MM.1S (cell line): ENCODE data around the gene B3GALNT1.

Experiments used
- EZH2 ChIP-seq: fragments of 300-600 bp; sonication (generic); optimal IDR thresholded peaks from 2 replicates; pipeline ENCODE3; 2017; ENCODE audit warnings: low read depth, mild to moderate bottlenecking, antibody characterized with exemption, low read length, mixed read lengths
- TF ChIP-seq, protein P1 (sequence below): fragments of 300-600 bp; sonication (generic); IDR thresholded peaks from 2 replicates; pipeline ENCODE4 v1.5.1; 2016; ENCODE audit warnings: antibody characterized with exemption, low read length, mixed read lengths

- TF ChIP-seq, protein P1, sequence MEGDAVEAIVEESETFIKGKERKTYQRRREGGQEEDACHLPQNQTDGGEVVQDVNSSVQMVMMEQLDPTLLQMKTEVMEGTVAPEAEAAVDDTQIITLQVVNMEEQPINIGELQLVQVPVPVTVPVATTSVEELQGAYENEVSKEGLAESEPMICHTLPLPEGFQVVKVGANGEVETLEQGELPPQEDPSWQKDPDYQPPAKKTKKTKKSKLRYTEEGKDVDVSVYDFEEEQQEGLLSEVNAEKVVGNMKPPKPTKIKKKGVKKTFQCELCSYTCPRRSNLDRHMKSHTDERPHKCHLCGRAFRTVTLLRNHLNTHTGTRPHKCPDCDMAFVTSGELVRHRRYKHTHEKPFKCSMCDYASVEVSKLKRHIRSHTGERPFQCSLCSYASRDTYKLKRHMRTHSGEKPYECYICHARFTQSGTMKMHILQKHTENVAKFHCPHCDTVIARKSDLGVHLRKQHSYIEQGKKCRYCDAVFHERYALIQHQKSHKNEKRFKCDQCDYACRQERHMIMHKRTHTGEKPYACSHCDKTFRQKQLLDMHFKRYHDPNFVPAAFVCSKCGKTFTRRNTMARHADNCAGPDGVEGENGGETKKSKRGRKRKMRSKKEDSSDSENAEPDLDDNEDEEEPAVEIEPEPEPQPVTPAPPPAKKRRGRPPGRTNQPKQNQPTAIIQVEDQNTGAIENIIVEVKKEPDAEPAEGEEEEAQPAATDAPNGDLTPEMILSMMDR: no peak
- no peak for TF ChIP-seq EZH2
Measured at GRCh38 chr3:161132391-161132790, 27.2 kb upstream of the B3GALNT1 start.
